ENCODE data around the gene DNAJC18.
"Not testable (repeated sequence)": the region's sequence is repeated elsewhere in the genome, so short reads cannot be mapped to it uniquely, and the experiment has no call there.

The DNAJC18 gene

GRCh38 chr5:139460455-139460854, 21.1 kb upstream of the DNAJC18 start:
- no peak for DNase-seq

DNA sequence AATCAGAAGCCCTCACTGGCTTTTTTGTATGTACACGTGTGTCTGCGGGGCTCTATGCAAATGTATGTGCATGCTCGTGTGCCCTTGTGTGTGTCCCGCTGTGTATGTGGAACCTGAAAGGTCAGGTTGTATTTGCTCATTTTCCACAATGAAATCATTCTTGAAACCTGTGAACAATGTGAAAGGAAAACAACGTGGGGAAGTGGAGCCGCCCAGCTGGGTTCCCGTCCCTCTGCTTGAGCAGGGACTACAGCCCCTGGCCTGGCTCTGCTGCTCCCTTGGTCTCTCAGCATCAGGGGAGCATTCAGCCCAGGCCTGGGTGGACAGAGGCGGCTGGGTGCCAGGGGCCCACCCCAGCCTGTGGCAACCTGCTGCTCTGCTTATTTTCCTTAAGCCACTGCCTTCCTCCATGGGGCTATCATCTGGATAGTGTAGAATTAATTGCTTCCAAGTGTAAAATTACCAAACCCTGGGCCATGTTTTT, 20.2 kb upstream of the DNAJC18 start:
- DNase-seq: no peak

DNA sequence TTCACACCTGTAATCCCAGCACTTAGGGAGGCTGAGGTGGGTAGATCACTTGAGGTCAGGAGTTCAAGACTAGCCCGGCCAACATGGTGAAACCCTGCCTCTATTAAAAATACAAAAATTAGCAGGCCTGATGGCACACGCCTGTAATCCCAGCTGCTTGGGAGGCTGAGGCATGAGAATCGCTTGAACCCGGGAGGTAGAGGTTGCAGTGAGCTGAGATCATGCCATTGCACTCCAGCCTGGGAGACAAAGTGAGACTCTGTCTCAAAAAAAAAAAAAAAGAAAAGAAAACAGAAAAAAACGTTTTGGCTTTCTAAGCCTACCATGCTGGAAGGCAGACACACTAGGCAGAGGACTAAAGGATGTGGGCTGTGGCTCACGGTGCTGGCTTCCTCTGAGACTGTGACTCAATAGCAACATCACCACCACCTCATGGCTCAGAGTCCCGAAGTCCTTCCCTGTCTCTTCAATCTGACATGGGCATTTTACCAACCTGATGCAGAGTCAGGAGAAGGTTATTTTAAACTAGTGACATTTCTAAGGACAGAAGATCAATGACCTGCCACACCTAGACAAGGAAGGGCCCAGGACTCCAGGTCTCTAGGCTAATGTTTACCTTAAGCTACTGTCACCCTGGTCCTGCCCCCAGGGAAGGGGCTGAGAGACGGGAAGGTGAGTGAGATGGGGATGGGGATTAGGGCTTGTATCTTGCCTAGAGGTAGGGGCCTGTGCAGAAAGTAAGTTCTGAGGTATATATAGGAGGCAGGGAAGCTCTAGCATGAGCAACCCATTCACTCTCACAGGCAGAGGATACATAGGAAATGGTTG, 19.5 kb upstream of the DNAJC18 start:
- DNase-seq: no peak

DNA sequence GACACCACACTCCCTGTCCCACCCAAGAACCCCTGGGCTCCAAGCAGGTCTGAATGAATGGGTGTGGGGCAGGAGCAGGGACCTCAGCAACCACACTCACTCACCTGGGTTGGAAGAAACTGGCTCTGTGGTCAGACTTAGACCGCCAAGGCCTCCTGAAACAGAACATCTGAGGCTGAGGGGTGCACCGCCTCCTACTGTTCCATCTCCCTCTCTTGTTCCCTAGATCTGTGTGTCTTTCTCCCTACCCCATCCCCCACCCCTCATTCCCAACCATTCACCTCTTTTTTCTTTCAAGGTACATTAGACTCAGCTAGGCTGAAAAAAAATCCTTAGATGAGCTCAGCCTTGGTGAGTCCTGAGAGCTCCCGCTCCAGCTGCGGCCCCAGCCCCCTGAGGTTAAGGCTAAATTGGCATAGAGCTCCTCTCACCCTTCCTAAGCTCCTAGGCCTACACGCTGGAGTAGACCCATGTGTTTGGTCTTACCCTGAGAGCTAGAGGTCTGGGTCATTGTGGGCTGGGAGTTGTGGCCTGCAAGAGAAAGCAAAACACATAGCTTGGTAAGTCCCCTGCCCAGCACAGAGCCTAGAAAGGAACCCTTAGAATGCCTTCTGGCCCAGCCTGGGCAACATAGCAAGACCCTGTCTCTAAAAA, 18.5 kb upstream of the DNAJC18 start:
- DNase-seq: no peak

GRCh38 chr5:139457241-139457640, 17.9 kb upstream of the DNAJC18 start:
- DNase-seq: no peak

DNA sequence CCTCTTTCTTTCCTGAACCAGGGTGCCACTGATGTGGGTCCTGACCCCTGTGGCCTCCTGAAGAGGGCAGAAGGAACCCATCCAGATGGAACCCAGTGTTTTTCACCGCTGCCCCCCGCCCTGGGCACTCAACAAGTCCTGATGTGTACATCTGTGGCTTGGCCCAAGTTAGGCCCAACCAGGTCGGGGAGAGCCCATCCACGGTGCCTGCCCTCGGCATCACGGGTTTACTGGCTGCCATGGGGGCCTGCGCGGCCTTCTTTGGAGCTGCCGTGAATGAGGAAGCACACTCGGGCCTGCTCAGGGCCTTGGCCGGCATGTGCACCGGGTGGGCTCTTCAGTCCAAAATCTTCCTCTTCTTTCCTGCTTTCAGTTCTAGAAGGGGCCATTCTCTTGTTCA, 17.5 kb upstream of the DNAJC18 start:
- no peak for DNase-seq

DNA sequence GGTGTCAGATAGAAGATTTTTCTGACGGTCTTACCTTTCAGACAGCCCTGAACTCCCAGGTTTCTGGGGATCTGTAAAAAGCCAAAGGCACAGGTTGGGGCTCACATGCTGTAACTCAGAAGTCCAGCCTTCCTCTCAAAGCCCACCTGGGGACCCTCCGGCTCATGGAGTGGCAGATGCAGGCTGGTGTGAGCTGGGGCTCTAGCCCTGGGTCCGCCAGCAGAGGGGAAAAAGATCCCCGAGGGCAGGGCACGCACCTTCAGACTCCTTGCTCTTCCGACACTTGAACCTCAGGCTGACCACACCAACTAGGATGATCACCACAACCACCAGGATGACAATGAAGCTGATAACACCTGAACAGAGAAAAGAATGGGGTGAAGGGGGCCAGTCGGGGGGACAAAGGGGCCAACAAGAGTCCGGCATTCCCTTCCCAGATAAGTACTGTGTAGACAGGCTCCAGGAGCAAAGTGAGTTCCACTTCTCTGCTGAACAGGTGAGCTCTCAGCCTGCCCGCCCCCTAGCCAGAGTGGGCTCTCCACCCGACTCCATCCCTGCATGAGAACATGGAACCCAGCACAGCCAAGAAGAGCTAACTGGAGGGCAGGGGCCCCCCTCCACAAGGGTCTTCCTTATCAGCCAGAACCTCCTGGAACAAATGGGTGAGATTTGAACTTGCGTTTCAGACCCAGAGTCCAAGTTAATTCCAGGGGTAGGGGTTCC, 15.4 kb upstream of the DNAJC18 start:
- DNase-seq: no peak

DNA sequence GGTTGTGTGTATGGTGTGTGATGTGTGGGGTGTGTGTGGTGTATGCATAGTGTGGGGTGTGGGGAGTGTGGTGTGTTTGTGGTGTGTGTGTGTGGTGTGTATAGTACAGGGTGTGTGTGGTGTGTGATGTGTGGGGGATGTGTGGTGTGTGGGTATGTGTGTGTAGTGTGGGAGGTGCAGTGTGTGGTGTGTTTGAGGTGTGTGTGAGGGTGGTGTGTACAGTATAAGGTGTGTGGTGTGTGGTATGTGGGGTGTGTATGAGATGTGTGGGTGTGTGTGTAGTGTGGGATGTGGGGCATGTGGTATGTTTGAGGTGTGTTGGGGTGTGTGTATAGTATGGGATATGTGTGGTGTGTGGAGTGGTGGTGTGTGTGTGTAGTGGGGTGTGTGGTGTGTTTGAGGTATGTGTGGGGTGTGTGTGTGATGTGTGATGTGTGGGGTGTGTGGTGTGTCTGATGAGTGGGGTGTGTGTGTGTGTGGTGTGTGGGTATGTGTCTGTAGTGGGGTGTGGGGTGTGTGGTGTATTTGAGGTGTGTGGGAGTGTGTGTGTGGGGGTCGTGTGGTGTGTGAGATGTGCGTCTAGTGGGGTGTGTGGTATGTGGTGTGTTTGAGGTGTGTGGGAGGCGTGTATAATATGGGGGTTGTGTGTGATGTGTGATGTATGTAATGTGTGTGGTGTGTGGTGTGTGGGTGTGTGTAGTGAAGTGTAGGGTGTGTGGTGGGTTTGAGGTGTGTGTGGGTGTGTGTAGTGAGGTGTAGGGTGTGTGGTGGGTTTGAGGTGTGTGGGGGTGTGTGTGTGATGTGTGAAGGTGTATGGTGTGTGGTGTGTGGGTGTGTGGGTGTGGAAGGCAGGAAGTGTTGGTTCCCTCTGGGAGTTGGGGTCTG, 14.6 kb upstream of the DNAJC18 start:
- no peak for DNase-seq

DNA sequence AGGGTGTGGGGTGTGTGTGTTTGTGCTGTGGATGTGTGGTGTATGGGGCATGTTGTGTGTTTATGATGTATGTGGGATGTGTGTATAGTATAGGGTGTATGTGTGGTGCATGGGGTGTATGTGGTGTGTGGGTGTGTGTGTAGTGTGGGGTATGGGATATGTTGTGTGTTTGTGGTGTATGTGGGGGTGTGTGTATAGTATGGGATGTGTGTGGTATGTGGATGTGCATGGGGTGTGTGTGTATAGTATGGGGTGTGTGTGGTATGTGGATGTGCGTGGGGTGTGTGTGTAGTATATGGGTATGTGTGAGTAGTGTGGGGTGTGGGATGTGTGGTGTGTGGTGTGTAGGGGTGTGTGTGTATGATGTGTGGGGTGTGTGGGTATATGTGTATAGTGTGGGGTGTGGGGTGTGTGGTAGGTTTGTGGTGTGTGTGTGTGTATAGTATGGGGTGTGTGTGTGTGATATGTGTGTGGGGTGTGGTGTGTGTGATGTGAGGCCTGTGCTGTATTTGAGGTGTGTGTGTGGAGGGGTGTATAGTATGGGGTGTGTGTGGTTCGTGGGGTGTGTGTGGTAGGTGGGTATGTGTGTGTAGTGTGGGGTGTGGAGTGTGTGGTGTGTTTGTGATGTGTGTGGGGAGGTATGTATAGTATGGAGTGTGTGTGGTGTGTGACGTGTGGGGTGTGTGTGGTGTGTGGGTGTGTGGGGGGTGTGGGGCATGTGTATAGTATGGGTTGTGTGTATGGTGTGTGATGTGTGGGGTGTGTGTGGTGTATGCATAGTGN, 12.7 kb upstream of the DNAJC18 start:
- no peak for DNase-seq

DNA sequence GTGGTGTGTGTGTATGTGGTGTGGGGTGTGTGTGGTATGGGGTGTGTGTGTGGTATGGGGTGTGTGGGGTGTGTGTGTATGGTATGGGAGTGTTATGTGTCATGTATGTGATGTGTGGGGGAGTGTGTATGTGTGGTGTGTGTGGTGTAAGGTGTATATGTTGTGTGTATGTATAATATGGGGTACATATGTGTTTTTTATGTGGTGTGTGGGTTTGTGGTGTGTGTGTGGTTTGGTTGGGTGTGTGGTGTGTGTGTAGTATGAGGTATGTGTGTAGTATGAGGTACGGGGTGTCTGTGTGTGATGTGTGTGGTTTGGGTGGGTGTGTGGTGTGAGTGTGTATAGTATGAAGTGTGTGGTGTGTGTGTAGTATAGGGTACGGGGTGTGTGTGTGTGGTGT, 11.9 kb upstream of the DNAJC18 start:
- no peak for DNase-seq

- no peak for DNase-seq
Observed at GRCh38 chr5:139446956-139447779, 7.8 kb upstream of the DNAJC18 start.

- no peak for DNase-seq
Observed at GRCh38 chr5:139445325-139446170, 6.2 kb upstream of the DNAJC18 start.

- no peak for DNase-seq
Observed at GRCh38 chr5:139443831-139444453, 4.6 kb upstream of the DNAJC18 start.

DNA sequence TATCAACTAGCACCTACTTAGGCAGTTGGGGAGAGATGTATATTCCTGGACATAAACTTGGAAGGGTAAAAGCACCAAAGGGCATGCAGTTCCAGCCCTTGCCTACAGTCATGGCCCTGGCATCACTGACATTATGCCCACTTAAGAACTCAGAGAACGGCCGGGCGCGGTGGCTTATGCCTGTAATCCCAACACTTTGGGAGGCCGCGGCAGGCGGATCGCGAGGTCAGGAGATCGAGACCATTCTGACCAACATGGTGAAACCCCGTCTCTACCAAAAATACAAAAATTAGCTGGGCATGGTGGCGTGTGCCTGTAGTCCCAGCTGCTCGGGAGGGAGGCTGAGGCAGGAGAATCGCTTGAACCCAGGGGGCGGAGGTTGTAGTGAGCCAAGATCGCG, 1.1 kb upstream of the DNAJC18 start:
- DNase-seq: not testable (repeated sequence)

DNA sequence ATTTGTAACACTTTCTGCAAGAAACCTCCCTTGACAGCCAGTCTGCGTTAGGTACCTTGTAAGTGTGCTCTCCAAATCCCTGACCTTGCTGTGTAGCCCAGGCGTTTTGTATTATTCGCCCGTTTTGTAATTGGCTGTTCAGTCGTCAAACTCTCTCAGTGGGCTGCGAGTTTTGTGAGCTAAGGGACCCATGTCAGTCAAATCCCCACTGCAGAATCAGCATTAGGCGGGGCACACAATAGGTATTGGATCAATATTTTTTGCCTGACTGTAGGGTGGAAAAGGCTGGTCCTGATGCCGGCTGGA, 665 bp downstream of the DNAJC18 start:
- no peak for DNase-seq

GRCh38 chr5:139435676-139436075, 3.6 kb downstream of the DNAJC18 start:
- no peak for DNase-seq

GRCh38 chr5:139431706-139432105, 7.6 kb downstream of the DNAJC18 start:
- DNase-seq: no peak

DNA sequence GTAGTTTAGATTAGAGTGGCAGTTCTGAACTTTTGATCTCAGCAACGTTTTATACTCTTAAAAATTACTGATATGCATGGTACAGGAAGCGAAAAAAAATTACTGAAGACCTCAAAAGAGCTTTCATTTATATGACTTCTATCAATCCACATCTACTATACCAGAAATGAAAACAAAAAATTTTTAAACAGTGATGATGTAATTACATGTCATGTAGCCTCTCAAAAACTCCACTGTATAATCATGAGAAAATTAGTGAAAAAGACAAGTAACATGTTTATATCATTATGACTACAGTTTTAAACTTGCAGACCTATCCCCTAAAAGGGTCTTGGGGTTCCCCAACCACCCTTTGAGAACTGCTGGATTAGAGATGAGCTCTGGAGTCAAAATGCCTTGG, 9.3 kb downstream of the DNAJC18 start:
- DNase-seq: no peak

GRCh38 chr5:139426203-139426885, 13.0 kb downstream of the DNAJC18 start:
- DNase-seq: no peak
